Smooth muscle cell (in vitro differentiated cells): ENCODE results near the gene HESX1. TPM values are rescaled to one million over a fixed set of nuclear protein-coding genes. Genes with fewer than 3 reads are reported as not detected.

ENCODE experiments used
- DNase-seq: peaks from one replicate; lab custom pipeline; 2025; ENCODE audit not compliant: unreplicated experiment; lab: John Stamatoyannopoulos, UW
- H2AFZ ChIP-seq: fragments of 200-600 bp; sonication (generic); 2 replicates; pipeline ENCODE4 v1.6.0; 2016; ENCODE audit warnings: antibody characterized with exemption, low read depth, mild to moderate bottlenecking
- H3F3A ChIP-seq: fragments of 200-600 bp; sonication (generic); 2 replicates; pipeline ENCODE4 v1.6.0; 2017; ENCODE audit warnings: antibody characterized with exemption, low read depth
- H3K27ac ChIP-seq: fragments of 200-600 bp; sonication (generic); 2 replicates; pipeline ENCODE4 v1.5.1; 2016; ENCODE audit warnings: low read depth, mild to moderate bottlenecking
- H3K27me3 ChIP-seq: fragments of 200-600 bp; sonication (generic); 2 replicates; pipeline ENCODE4 v1.6.1; 2016; ENCODE audit warnings: low read depth, mild to moderate bottlenecking
- H3K36me3 ChIP-seq: fragments of 200-600 bp; sonication (generic); 2 replicates; pipeline ENCODE4 v1.5.1; 2016; ENCODE audit warnings: low read depth
- H3K4me1 ChIP-seq: fragments of 200-600 bp; sonication (generic); 2 replicates; pipeline ENCODE4 v1.5.1; 2016; ENCODE audit warnings: low read depth
- H3K4me2 ChIP-seq: fragments of 200-600 bp; sonication (generic); 2 replicates; pipeline ENCODE4 v1.6.0; 2016; ENCODE audit warnings: mild to moderate bottlenecking
- H3K4me3 ChIP-seq: fragments of 200-600 bp; sonication (generic); 2 replicates; pipeline ENCODE4 v1.5.1; 2016; ENCODE audit warnings: mild to moderate bottlenecking
- H3K79me2 ChIP-seq: fragments of 200-600 bp; sonication (generic); 2 replicates; pipeline ENCODE4 v1.6.0; 2016; ENCODE audit warnings: low read depth, mild to moderate bottlenecking
- H3K9ac ChIP-seq: fragments of 200-600 bp; sonication (generic); 2 replicates; pipeline ENCODE4 v1.6.0; 2016; ENCODE audit warnings: low read depth
- H3K9me3 ChIP-seq: fragments of 200-600 bp; sonication (generic); replicated peaks from 2 replicates; pipeline ENCODE4 v1.5.1; 2016; ENCODE audit warnings: low read depth
- H4K20me1 ChIP-seq: fragments of 200-600 bp; sonication (generic); 2 replicates; pipeline ENCODE4 v1.6.0; 2016; ENCODE audit warnings: low read depth
- WGBS: methylation state at CpG from one replicate; pipeline ENCODE4 v1.1.7; 2016; ENCODE audit warnings: low lambda C conversion rate; 5-methylcytosine and 5-hydroxymethylcytosine counted together
- polyA plus RNA-seq: library from polyadenylated mRNA; unstranded; fragments of >200 nt; fragmentation: Nextera tagmentation; extraction: Ambion mirVana; gene quantifications from 2 replicates; pipeline ENCODE4 v1.2.1, GENCODE V29; 2016
- total RNA-seq: library from RNA; depleted of rRNA; stranded (reverse); fragments of >200 nt; gene quantifications from 2 replicates; pipeline ENCODE4 v1.2.3, GENCODE V29; 2014
- TF ChIP-seq, protein P1 (sequence below): fragments of 200-600 bp; sonication (generic); IDR thresholded peaks from 2 replicates; pipeline ENCODE4 v1.5.1; 2017; ENCODE audit warnings: borderline replicate concordance, mild to moderate bottlenecking, antibody characterized with exemption; ENCODE audit not compliant: insufficient read depth, poor library complexity, severe bottlenecking

HESX1 gene
- total and polyA plus RNA-seq, 2 experiments from 2014 or later = 2.1 TPM; not detected in 1

DNA sequence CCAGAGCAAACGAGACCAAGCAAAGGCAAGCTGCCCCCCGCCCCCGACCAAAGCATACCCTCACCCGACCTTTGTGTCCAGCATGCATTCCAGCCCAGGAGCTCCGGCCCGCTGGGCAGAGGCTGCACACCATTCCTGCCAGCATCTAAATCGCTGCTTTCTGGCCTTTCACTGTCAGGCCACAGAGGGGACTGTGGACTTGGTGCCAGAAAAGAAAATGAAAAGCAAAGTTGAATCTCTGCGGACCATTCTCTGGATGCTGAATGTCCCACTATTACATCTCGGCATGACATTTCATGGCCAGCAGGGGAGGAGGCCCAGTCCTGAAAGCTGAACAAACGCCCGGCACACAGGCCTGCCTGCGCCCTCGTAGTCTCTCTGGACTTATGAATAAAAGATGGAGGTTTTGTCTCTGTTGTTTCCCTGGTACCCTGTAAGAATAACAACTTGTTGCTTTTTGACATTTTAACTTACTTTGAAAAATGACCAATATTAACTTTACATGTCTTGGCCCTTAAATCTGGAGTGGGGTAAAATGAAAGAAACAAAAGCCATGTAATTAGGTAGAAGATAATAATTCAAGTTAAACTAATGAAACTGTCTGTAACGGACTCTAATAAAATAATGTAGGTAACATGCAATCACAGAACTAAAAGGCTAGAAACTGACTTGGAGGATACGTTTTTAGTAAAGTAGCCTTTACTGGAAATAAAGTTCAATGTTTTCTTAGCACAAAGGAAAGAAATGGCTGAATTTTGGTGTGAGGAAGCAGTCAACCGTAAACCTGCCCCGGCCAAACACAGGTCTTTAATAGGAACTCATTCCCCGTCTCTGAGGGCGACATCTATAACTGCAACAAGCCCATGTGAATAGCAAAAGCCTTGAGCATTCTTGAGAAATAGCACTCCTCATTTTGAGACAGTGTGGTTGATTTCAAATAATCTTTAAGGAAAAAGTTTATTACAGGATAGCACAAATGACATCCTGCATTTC is 47.3 kb downstream of the HESX1 start:
- Histone ChIP-seq H3K9ac (no peak overlapping the region), H3K4me2 (no peak overlapping the region), H2AFZ (no peak overlapping the region), H3K36me3 (no peaks in the 10 kb centered on the region), H3K27me3 (no peaks in the 10 kb centered on the region), H3K79me2 (no peaks in the 10 kb centered on the region), H3F3A (no peaks in the 10 kb centered on the region), H3K9me3 (no peaks in the 10 kb centered on the region), H3K4me1 (peaks cover 46% of the 10 kb centered on the region), H3K4me3 (no peak overlapping the region), H4K20me1 (no peaks in the 10 kb centered on the region), H3K27ac (no peak overlapping the region)
- TF ChIP-seq, protein P1, sequence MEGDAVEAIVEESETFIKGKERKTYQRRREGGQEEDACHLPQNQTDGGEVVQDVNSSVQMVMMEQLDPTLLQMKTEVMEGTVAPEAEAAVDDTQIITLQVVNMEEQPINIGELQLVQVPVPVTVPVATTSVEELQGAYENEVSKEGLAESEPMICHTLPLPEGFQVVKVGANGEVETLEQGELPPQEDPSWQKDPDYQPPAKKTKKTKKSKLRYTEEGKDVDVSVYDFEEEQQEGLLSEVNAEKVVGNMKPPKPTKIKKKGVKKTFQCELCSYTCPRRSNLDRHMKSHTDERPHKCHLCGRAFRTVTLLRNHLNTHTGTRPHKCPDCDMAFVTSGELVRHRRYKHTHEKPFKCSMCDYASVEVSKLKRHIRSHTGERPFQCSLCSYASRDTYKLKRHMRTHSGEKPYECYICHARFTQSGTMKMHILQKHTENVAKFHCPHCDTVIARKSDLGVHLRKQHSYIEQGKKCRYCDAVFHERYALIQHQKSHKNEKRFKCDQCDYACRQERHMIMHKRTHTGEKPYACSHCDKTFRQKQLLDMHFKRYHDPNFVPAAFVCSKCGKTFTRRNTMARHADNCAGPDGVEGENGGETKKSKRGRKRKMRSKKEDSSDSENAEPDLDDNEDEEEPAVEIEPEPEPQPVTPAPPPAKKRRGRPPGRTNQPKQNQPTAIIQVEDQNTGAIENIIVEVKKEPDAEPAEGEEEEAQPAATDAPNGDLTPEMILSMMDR = no peak
- 81% methylated on average over 19 of the region's 19 CpGs for WGBS
- no peak for DNase-seq

DNA sequence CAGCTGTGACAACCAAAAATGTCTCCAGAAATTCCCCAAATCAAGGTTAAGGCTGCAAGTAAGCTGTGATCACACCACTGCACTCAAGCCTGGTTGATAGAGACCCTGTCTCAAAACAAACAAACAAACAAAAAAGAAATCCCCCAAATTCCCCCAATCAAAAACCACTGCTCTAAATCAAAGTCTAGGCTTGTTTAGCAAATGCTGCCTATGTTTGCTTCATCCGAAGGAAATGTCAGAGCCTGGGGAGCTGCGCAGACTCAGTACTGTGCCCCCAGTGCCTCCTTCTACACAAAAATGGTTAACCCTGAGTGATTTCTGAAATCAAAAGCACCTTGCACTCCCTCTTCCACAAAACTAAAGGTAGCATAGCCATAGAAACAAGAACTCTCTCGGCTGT is 48.0 kb downstream of the HESX1 start:
- H2AFZ ChIP-seq = no peak overlapping the region
- no peaks in the 10 kb centered on the region for H3K27me3 ChIP-seq
- no peaks in the 10 kb centered on the region for H4K20me1 ChIP-seq
- H3K4me3 ChIP-seq = no peak overlapping the region
- H3F3A ChIP-seq = no peaks in the 10 kb centered on the region
- WGBS = 90% methylated on average over 3 of the region's 3 CpGs
- H3K79me2 ChIP-seq = no peaks in the 10 kb centered on the region
- no peak overlapping the region for H3K9ac ChIP-seq
- H3K4me2 ChIP-seq = no peak overlapping the region
- H3K9me3 ChIP-seq = no peaks in the 10 kb centered on the region
- no peak for DNase-seq
- no peaks in the 10 kb centered on the region for H3K36me3 ChIP-seq
- H3K27ac ChIP-seq = no peak overlapping the region
- TF ChIP-seq, protein P1 = no peak
- H3K4me1 ChIP-seq = peaks cover 43% of the 10 kb centered on the region

DNA sequence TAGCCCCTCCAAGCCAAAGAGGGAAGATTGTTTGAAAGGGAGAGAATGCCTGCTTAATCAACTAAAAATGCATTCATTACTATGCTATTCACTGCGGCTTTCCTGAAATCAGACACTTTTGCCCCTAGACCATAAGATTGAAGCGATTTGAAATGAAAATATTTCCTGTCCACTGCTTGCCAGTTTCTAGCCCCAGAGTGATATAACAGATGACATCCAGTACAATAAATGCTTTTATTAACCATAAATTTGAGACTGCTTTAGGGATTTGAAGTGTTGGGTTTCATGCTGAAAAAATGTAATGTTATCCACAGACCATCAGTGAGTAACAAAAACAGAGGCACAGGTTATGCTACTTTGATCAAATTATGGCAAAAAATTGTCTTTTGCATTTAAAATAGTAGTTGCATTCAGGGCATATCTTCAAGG is 48.7 kb downstream of the HESX1 start:
- H3K36me3 ChIP-seq = no peaks in the 10 kb centered on the region
- no peak overlapping the region for H3K4me3 ChIP-seq
- peaks cover 43% of the 10 kb centered on the region for H3K4me1 ChIP-seq
- no peaks in the 10 kb centered on the region for H3F3A ChIP-seq
- TF ChIP-seq, protein P1 = no peak
- H2AFZ ChIP-seq = no peak overlapping the region
- 89% methylated on average over 2 of the region's 2 CpGs for WGBS
- H3K79me2 ChIP-seq = no peaks in the 10 kb centered on the region
- no peak overlapping the region for H3K4me2 ChIP-seq
- H4K20me1 ChIP-seq = no peaks in the 10 kb centered on the region
- H3K9ac ChIP-seq = no peak overlapping the region
- no peak for DNase-seq
- no peaks in the 10 kb centered on the region for H3K9me3 ChIP-seq
- no peak overlapping the region for H3K27ac ChIP-seq
- H3K27me3 ChIP-seq = no peaks in the 10 kb centered on the region
